OCI-LY1 (cell line): ENCODE data around the gene MBD5.

Experiments used
- H2AFZ ChIP-seq: fragments of 200-600 bp; sonication (generic), shearing (Covaris generic); 2 replicates; pipeline ENCODE4 v1.6.0; 2014; ENCODE audit warnings: antibody characterized with exemption, mild to moderate bottlenecking, low read length
- H3F3A ChIP-seq: fragments of 200-600 bp; sonication (generic), shearing (Covaris generic); 2 replicates; pipeline ENCODE4 v1.6.0; 2014; ENCODE audit warnings: mild to moderate bottlenecking, antibody characterized with exemption, low read length, moderate library complexity; ENCODE audit not compliant: insufficient read depth
- H3K27ac ChIP-seq: fragments of 200-600 bp; sonication (generic); 2 replicates; pipeline ENCODE4 v1.5.1; 2014; ENCODE audit warnings: low read length, mixed run types, mild to moderate bottlenecking, low read depth; ENCODE audit not compliant: poor library complexity, severe bottlenecking
- H3K27me3 ChIP-seq: fragments of 200-600 bp; sonication (generic); 2 replicates; pipeline ENCODE4 v1.6.0; 2014; ENCODE audit warnings: antibody characterized with exemption, mild to moderate bottlenecking, low read length, moderate library complexity; ENCODE audit not compliant: insufficient read depth
- H3K36me3 ChIP-seq: fragments of 200-600 bp; sonication (generic); 2 replicates; pipeline ENCODE4 v1.6.1; 2014; ENCODE audit warnings: mild to moderate bottlenecking, antibody characterized with exemption, low read length, moderate library complexity, mixed read lengths; ENCODE audit not compliant: insufficient read depth
- H3K4me1 ChIP-seq: fragments of 200-600 bp; sonication (generic); 2 replicates; pipeline ENCODE4 v1.5.1; 2014; ENCODE audit warnings: mild to moderate bottlenecking, low read length, moderate library complexity; ENCODE audit not compliant: insufficient read depth, severe bottlenecking
- H3K4me2 ChIP-seq: fragments of 200-600 bp; sonication (generic), shearing (Covaris generic); 2 replicates; pipeline ENCODE4 v1.6.1; 2014; ENCODE audit warnings: low read length
- H3K4me3 ChIP-seq: fragments of 200-600 bp; sonication (generic); 2 replicates; pipeline ENCODE4 v1.5.1; 2014; ENCODE audit warnings: low read length, low read depth, mild to moderate bottlenecking, mixed read lengths; ENCODE audit not compliant: poor library complexity, severe bottlenecking
- H3K79me2 ChIP-seq: fragments of 200-600 bp; shearing (Covaris generic); 2 replicates; pipeline ENCODE4 v1.6.1; 2016; ENCODE audit warnings: mixed run types, low read length, mixed read lengths; ENCODE audit not compliant: insufficient read depth
- H3K9ac ChIP-seq: fragments of 200-600 bp; sonication (generic), shearing (Covaris generic); 2 replicates; pipeline ENCODE4 v1.6.1; 2014; ENCODE audit warnings: mild to moderate bottlenecking, low read length, mixed read lengths
- H3K9me2 ChIP-seq: fragments of 200-600 bp; sonication (generic), shearing (Covaris generic); 2 replicates; pipeline ENCODE4 v1.6.1; 2014; ENCODE audit warnings: low read depth, mild to moderate bottlenecking, low read length, mixed read lengths
- H3K9me3 ChIP-seq: fragments of 200-600 bp; shearing (Covaris generic); 2 replicates; pipeline ENCODE4 v1.6.1; 2014; ENCODE audit warnings: low read length, mixed read lengths
- H4K20me1 ChIP-seq: fragments of 200-600 bp; sonication (generic), shearing (Covaris generic); 2 replicates; pipeline ENCODE4 v1.6.0; 2016; ENCODE audit warnings: mild to moderate bottlenecking, low read length; ENCODE audit not compliant: insufficient read depth
- CTCF ChIP-seq: fragments of 200-600 bp; sonication (generic), shearing (Covaris generic); IDR thresholded peaks from 2 replicates; pipeline ENCODE4 v1.5.1; 2017; ENCODE audit warnings: mild to moderate bottlenecking, antibody characterized with exemption, low read length, moderate library complexity, mixed read lengths
- EZH2 ChIP-seq: fragments of 200-600 bp; sonication (generic), shearing (Covaris generic); IDR thresholded peaks from 2 replicates; pipeline ENCODE4 v1.8.0; 2017; ENCODE audit warnings: borderline replicate concordance, mixed run types, mild to moderate bottlenecking, antibody characterized with exemption, low read length, moderate library complexity, mixed read lengths

MBD5 gene

GRCh38 chr2:148490840-148491439, 470.0 kb downstream of the MBD5 start:
- Histone ChIP-seq H3K9me2 (no peaks in the 10 kb centered on the region), H3K4me2 (no peak overlapping the region), H3F3A (peaks cover 3% of the 10 kb centered on the region; the same call in 1 of the 2 replicates), H4K20me1 (no peaks in the 10 kb centered on the region), H3K9ac (no peak overlapping the region), H3K36me3 (no peaks in the 10 kb centered on the region), H3K9me3 (no peaks in the 10 kb centered on the region), H3K4me1 (peaks cover 36% of the 10 kb centered on the region), H3K4me3 (no peak overlapping the region), H2AFZ (no peak overlapping the region), H3K79me2 (no peaks in the 10 kb centered on the region), H3K27ac (no peak overlapping the region), H3K27me3 (no peaks in the 10 kb centered on the region)
- TF ChIP-seq CTCF (no peak), EZH2 (no peak)

- Histone ChIP-seq H3F3A (peaks cover 4% of the 10 kb centered on the region; the same call in 1 of the 2 replicates), H3K9me2 (no peaks in the 10 kb centered on the region), H4K20me1 (no peaks in the 10 kb centered on the region), H3K9me3 (no peaks in the 10 kb centered on the region), H3K4me1 (peaks cover 44% of the 10 kb centered on the region), H3K79me2 (no peaks in the 10 kb centered on the region), H3K27ac (peak overlapping the region; percentile 70), H3K4me3 (peak overlapping the region; percentile 45), H3K9ac (peak overlapping the region; percentile 40), H2AFZ (peak overlapping the region; percentile 13; the same call in 1 of the 2 replicates), H3K27me3 (no peaks in the 10 kb centered on the region), H3K36me3 (no peaks in the 10 kb centered on the region), H3K4me2 (peak overlapping the region; percentile 70)
- no peak for TF ChIP-seq CTCF
- no peak for TF ChIP-seq EZH2
Measured at GRCh38 chr2:148493822-148494563, 473.1 kb downstream of the MBD5 start.

- H3K9me3 ChIP-seq, result no peaks in the 10 kb centered on the region
Measured at GRCh38 chr2:148495586-148495985, 474.7 kb downstream of the MBD5 start.

More at GRCh38 chr2:148495586-148495985, 474.7 kb downstream of the MBD5 start:
- Histone ChIP-seq H3K27me3 (no peaks in the 10 kb centered on the region), H3K4me1 (peaks cover 44% of the 10 kb centered on the region), H3K79me2 (no peaks in the 10 kb centered on the region), H3K27ac (peak overlapping the region; percentile 56), H2AFZ (no peak overlapping the region), H3K9ac (no peak overlapping the region), H3F3A (peaks cover 4% of the 10 kb centered on the region; the same call in 1 of the 2 replicates), H3K9me2 (no peaks in the 10 kb centered on the region), H3K4me2 (0 out of 2 replicates have a peak overlapping the region, but pooled peaks have one; percentile 12), H4K20me1 (no peaks in the 10 kb centered on the region), H3K4me3 (no peak overlapping the region), H3K36me3 (no peaks in the 10 kb centered on the region)
- TF ChIP-seq CTCF (no peak), EZH2 (no peak)
